ENCODE results near the gene HPS4. TPM values are rescaled to one million over a fixed set of nuclear protein-coding genes. Genes with fewer than 3 reads are reported as not detected.

HPS4 gene
- total RNA-seq, 2 experiments from 2014 or later: 77.4 to 89.6 TPM

- no TSS peak for BruUV-seq (replicated peaks)
- H2AFZ ChIP-seq (ENCODE audit: low read length): no peak overlapping the region
- no peak overlapping the region for H3K4me3 ChIP-seq (ENCODE audit: low read depth, low read length, poor library complexity, severe bottlenecking)
- no peak overlapping the region for H3K4me2 ChIP-seq (ENCODE audit: low read length)
- DNase-seq (ENCODE audit: low spot score): no peak
- H3K79me2 ChIP-seq (ENCODE audit: insufficient read depth, low read depth, low read length): no peaks in the 10 kb centered on the region
- H3K9me3 ChIP-seq (ENCODE audit: low read length): no peaks in the 10 kb centered on the region
- H4K20me1 ChIP-seq (ENCODE audit: insufficient read depth, low read length): no peaks in the 10 kb centered on the region
- H3K4me1 ChIP-seq (ENCODE audit: insufficient read depth, low read length, poor library complexity, severe bottlenecking): peaks cover 2% of the 10 kb centered on the region
- no peak overlapping the region for H3K27ac ChIP-seq (ENCODE audit: low read depth, low read length, poor library complexity, severe bottlenecking)
- no peak for TF ChIP-seq EZH2phosphoT487 (IDR thresholded peaks at IDR 0.05; ENCODE audit: borderline replicate concordance, low read depth, low read length)
- no peak for TF ChIP-seq CTCF (conservative IDR thresholded peaks at IDR 0.05; ENCODE audit: low read length)
- intact Hi-C loops (cut with micrococcal nuclease; ENCODE audit: unreplicated experiment): no loop called here
- CTCF ChIA-PET (ENCODE audit: unreplicated experiment): no interaction called here
- no peaks in the 10 kb centered on the region for H3K9me2 ChIP-seq (ENCODE audit: insufficient read depth, low read length)
- POLR2A ChIA-PET: interaction anchor here (0.6 to 1.7 kb wide), 2 partner anchors 8 to 9 kb away, joined by 3 to 9 read pairs; no protein-coding TSS in a partner anchor
- no peaks in the 10 kb centered on the region for H3K36me3 ChIP-seq (ENCODE audit: insufficient read depth, low read length)
Measured at GRCh38 chr22:26437694-26438392, 45.7 kb downstream of the HPS4 start.

- Histone ChIP-seq H3K9me3 (ENCODE audit: low read length) (no peaks in the 10 kb centered on the region), H3K27ac (ENCODE audit: low read depth, low read length, poor library complexity, severe bottlenecking) (no peak overlapping the region), H3K9me2 (ENCODE audit: insufficient read depth, low read length) (no peaks in the 10 kb centered on the region), H2AFZ (ENCODE audit: low read length) (no peak overlapping the region), H3K4me2 (ENCODE audit: low read length) (no peak overlapping the region), H3K4me1 (ENCODE audit: insufficient read depth, low read length, poor library complexity, severe bottlenecking) (peaks cover 10% of the 10 kb centered on the region), H4K20me1 (ENCODE audit: insufficient read depth, low read length) (no peaks in the 10 kb centered on the region), H3K36me3 (ENCODE audit: insufficient read depth, low read length) (no peaks in the 10 kb centered on the region), H3K79me2 (ENCODE audit: insufficient read depth, low read depth, low read length) (no peaks in the 10 kb centered on the region), H3K4me3 (ENCODE audit: low read depth, low read length, poor library complexity, severe bottlenecking) (no peak overlapping the region)
- POLR2A ChIA-PET: interaction anchor here (1.7 kb wide), 1 partner anchor 10 kb away, joined by 9 read pairs; no protein-coding TSS in a partner anchor
- CTCF ChIA-PET (ENCODE audit: unreplicated experiment): no interaction called here
- DNase-seq (ENCODE audit: low spot score): no peak
- BruUV-seq (replicated peaks): no TSS peak
- intact Hi-C loops (cut with micrococcal nuclease; ENCODE audit: unreplicated experiment): no loop called here
- TF ChIP-seq CTCF (conservative IDR thresholded peaks at IDR 0.05; ENCODE audit: low read length) (no peak), EZH2phosphoT487 (IDR thresholded peaks at IDR 0.05; ENCODE audit: borderline replicate concordance, low read depth, low read length) (no peak)
Measured at GRCh38 chr22:26436903-26437515, 46.6 kb downstream of the HPS4 start.
